IMR-90 (cell line): ENCODE measurements around the gene STOML1. TPM values are rescaled to one million over a fixed set of nuclear protein-coding genes. Genes with fewer than 3 reads are reported as not detected.

Experiments used
- ATAC-seq: fragments of 200-7000 bp; cut with Tn5 transposase; 2 replicates; pipeline ENCODE4 v1.9.1; 2020; ENCODE audit warnings: low read depth, mild to moderate bottlenecking, moderate library complexity
- BruUV-seq: library from RNA; stranded (reverse); fragments of 400-500 nt; replicated peaks from 2 replicates; lab custom pipeline; 2021; lab: Mats Ljungman, UMichigan
- CTCF ChIA-PET: fragments of 300-600 bp; formaldehyde crosslinking; extraction: SDS; loops from one replicate; lab custom pipeline; 2021; ENCODE audit warnings: antibody characterized with exemption; lab: Yijun Ruan, JAX
- POLR2A ChIA-PET: fragments of 300-600 bp; sonication (Branson Sonifier 250); formaldehyde crosslinking; loops from one replicate; lab custom pipeline; 2022; ENCODE audit warnings: antibody characterized with exemption; ENCODE audit not compliant: unreplicated experiment; lab: Charles Lee
- DNase-seq: peaks from one replicate; pipeline ENCODE4 v3.0.0; 2013
- H2AFZ ChIP-seq: replicated peaks from 2 replicates; pipeline ENCODE3; 2013; ENCODE audit warnings: low read length, mild to moderate bottlenecking; ENCODE audit not compliant: poor library complexity
- H2AK5ac ChIP-seq: 2 replicates; pipeline ENCODE4 v1.6.1; 2013; ENCODE audit warnings: low read depth, low read length, inconsistent platforms
- H2AK9ac ChIP-seq: replicated peaks from 2 replicates; pipeline ENCODE3; 2013; ENCODE audit warnings: mild to moderate bottlenecking, low read depth, low read length, moderate library complexity; ENCODE audit not compliant: poor library complexity
- H2BK120ac ChIP-seq: 2 replicates; pipeline ENCODE4 v1.6.1; 2013; ENCODE audit warnings: low read depth, low read length, inconsistent platforms
- H2BK15ac ChIP-seq: 3 replicates; pipeline ENCODE4 v1.6.1; 2013; ENCODE audit warnings: low read depth, low read length, inconsistent platforms
- H2BK20ac ChIP-seq: 2 replicates; pipeline ENCODE4 v1.6.1; 2013; ENCODE audit warnings: low read depth, mild to moderate bottlenecking, inconsistent platforms, low read length, moderate library complexity
- H2BK5ac ChIP-seq: 2 replicates; pipeline ENCODE4 v1.6.1; 2013; ENCODE audit warnings: mild to moderate bottlenecking, low read depth, low read length, inconsistent platforms; ENCODE audit not compliant: poor library complexity, severe bottlenecking
- H3K14ac ChIP-seq: replicated peaks from 2 replicates; pipeline ENCODE4 v1.6.1; 2013; ENCODE audit warnings: low read depth, low read length, inconsistent platforms
- H3K18ac ChIP-seq: 2 replicates; pipeline ENCODE4 v1.6.1; 2013; ENCODE audit warnings: low read depth, low read length, control low read depth
- H3K23ac ChIP-seq: 2 replicates; pipeline ENCODE4 v1.6.1; 2013; ENCODE audit warnings: low read depth, low read length, inconsistent platforms
- H3K27ac ChIP-seq: 2 replicates; pipeline ENCODE4 v1.5.1; 2013; ENCODE audit warnings: mild to moderate bottlenecking, control low read depth, low read length; ENCODE audit not compliant: insufficient read depth
- H3K27me3 ChIP-seq: 2 replicates; pipeline ENCODE4 v1.6.1; 2013; ENCODE audit warnings: low read length; ENCODE audit not compliant: control insufficient read depth, insufficient read depth
- H3K36me3 ChIP-seq: 2 replicates; pipeline ENCODE4 v1.6.1; 2013; ENCODE audit warnings: low read length, mixed read lengths; ENCODE audit not compliant: control insufficient read depth, insufficient read depth
- H3K4ac ChIP-seq: 2 replicates; pipeline ENCODE4 v1.6.1; 2013; ENCODE audit warnings: low read depth, low read length, inconsistent platforms
- H3K4me1 ChIP-seq: 2 replicates; pipeline ENCODE4 v1.6.1; 2013; ENCODE audit warnings: low read length, mixed read lengths; ENCODE audit not compliant: control insufficient read depth, insufficient read depth
- H3K4me2 ChIP-seq: 2 replicates; pipeline ENCODE4 v1.6.1; 2013; ENCODE audit warnings: low read depth, mild to moderate bottlenecking, control low read depth, low read length, moderate library complexity
- H3K4me3 ChIP-seq: 2 replicates; pipeline ENCODE4 v1.5.1; 2013; ENCODE audit warnings: low read depth, mild to moderate bottlenecking, control low read depth, low read length, moderate library complexity; ENCODE audit not compliant: insufficient read depth
- H3K56ac ChIP-seq: 2 replicates; pipeline ENCODE4 v1.6.1; 2013; ENCODE audit warnings: low read length, inconsistent platforms; ENCODE audit not compliant: insufficient read depth; ENCODE audit errors: extremely low read depth
- H3K79me1 ChIP-seq, 2 experiments: 2 replicates each; pipeline ENCODE4 v1.6.1; 2013; ENCODE audit warnings: low read length in 2 of 2, inconsistent platforms in 1 of 2, low read depth in 1 of 2
- H3K9ac ChIP-seq: 2 replicates; pipeline ENCODE4 v1.6.1; 2013; ENCODE audit warnings: low read depth, low read length, control low read depth
- H3K9me1 ChIP-seq: 2 replicates; pipeline ENCODE4 v1.6.1; 2013; ENCODE audit warnings: low read length, inconsistent platforms; ENCODE audit not compliant: insufficient read depth
- H3K9me3 ChIP-seq: 2 replicates; pipeline ENCODE4 v1.6.1; 2013; ENCODE audit warnings: low read length; ENCODE audit not compliant: control insufficient read depth, insufficient read depth
- H4K20me1 ChIP-seq: 2 replicates; pipeline ENCODE4 v1.6.1; 2013; ENCODE audit warnings: low read length, inconsistent platforms; ENCODE audit not compliant: insufficient read depth
- H4K5ac ChIP-seq: 2 replicates; pipeline ENCODE4 v1.6.1; 2013; ENCODE audit warnings: mild to moderate bottlenecking, low read depth, low read length, control low read depth
- H4K8ac ChIP-seq, 2 experiments: 2 replicates each; pipeline ENCODE4 v1.6.1; 2013; ENCODE audit warnings: low read depth in 2 of 2, low read length in 2 of 2, control low read depth in 1 of 2, inconsistent platforms in 1 of 2
- H4K91ac ChIP-seq: 2 replicates; pipeline ENCODE4 v1.6.1; 2013; ENCODE audit warnings: low read depth, low read length, inconsistent platforms; ENCODE audit not compliant: insufficient read depth
- BHLHE40 ChIP-seq: fragments of 150-350 bp; IDR thresholded peaks from 2 replicates; pipeline ENCODE4 v1.6.1; 2016; ENCODE audit warnings: mild to moderate bottlenecking, low read depth, low read length
- CEBPB ChIP-seq: IDR thresholded peaks from 2 replicates; pipeline ENCODE4 v1.6.1; 2012; ENCODE audit warnings: low read depth, low read length, improper control_type of control experiment
- CHD1 ChIP-seq: IDR thresholded peaks from 2 replicates; pipeline ENCODE4 v1.6.1; 2012; ENCODE audit warnings: low read depth, low read length, improper control_type of control experiment
- CTCF ChIP-seq: conservative IDR thresholded peaks from 2 replicates; pipeline ENCODE4 v1.5.1; 2012; ENCODE audit warnings: mild to moderate bottlenecking, low read depth, low read length, improper control_type of control experiment
- FOS ChIP-seq: fragments of 150-350 bp; IDR thresholded peaks from 2 replicates; pipeline ENCODE4 v1.6.1; 2016; ENCODE audit warnings: low read depth, low read length
- MAFK ChIP-seq: IDR thresholded peaks from 2 replicates; pipeline ENCODE4 v1.6.1; 2012; ENCODE audit warnings: low read depth, low read length, improper control_type of control experiment
- MAZ ChIP-seq: IDR thresholded peaks from 2 replicates; pipeline ENCODE4 v1.6.1; 2012; ENCODE audit warnings: low read depth, mild to moderate bottlenecking, low read length, improper control_type of control experiment, moderate library complexity, borderline replicate concordance
- MXI1 ChIP-seq: IDR thresholded peaks from 2 replicates; pipeline ENCODE4 v1.6.1; 2012; ENCODE audit warnings: low read depth, mild to moderate bottlenecking, low read length, moderate library complexity, borderline replicate concordance
- NFE2L2 ChIP-seq: fragments of 150-350 bp; IDR thresholded peaks from 2 replicates; pipeline ENCODE4 v1.6.1; 2016; ENCODE audit warnings: low read depth, mild to moderate bottlenecking, low read length
- POLR2A ChIP-seq: IDR thresholded peaks from 2 replicates; pipeline ENCODE4 v1.6.1; 2012; ENCODE audit warnings: mild to moderate bottlenecking, low read depth, low read length
- RAD21 ChIP-seq: IDR thresholded peaks from 2 replicates; pipeline ENCODE4 v1.6.1; 2012; ENCODE audit warnings: low read length, improper control_type of control experiment
- RCOR1 ChIP-seq: IDR thresholded peaks from 2 replicates; pipeline ENCODE4 v1.6.1; 2012; ENCODE audit warnings: mild to moderate bottlenecking, low read length, improper control_type of control experiment; ENCODE audit not compliant: insufficient replicate concordance
- RFX5 ChIP-seq: IDR thresholded peaks from 2 replicates; pipeline ENCODE4 v1.8.0; 2012; ENCODE audit warnings: low read depth, mild to moderate bottlenecking, low read length, moderate library complexity
- SMC3 ChIP-seq: fragments of 150-350 bp; IDR thresholded peaks from 2 replicates; pipeline ENCODE4 v1.6.1; 2016; ENCODE audit warnings: low read depth, mild to moderate bottlenecking, antibody characterized with exemption, low read length, moderate library complexity
- WGBS, 2 experiments: methylation state at CpG; one replicate each; pipeline versions ENCODE4 v1.1.5 to v1.1.7; 2013; ENCODE audit warnings: missing lambda C conversion rate in 2 of 2; ENCODE audit not compliant: insufficient read length in 1 of 2; ENCODE audit errors: extremely low coverage in 2 of 2; 5-methylcytosine and 5-hydroxymethylcytosine counted together
- dilution Hi-C: fragments of 300-500 bp; cut with HindIII; formaldehyde crosslinking; loops from one replicate; pipeline ENCODE4 v1.14.3; 2018; ENCODE audit warnings: low sequenced_read_pairs; ENCODE audit not compliant: unreplicated experiment
- in situ Hi-C: fragments of 300-500 bp; cut with MboI; formaldehyde crosslinking; loops from 3 replicates; pipeline ENCODE4 v1.14.3; 2019; ENCODE audit warnings: low sequenced_read_pairs, inconsistent platforms, mixed read lengths
- intact Hi-C: fragments of 100-400 bp; cut with micrococcal nuclease; formaldehyde crosslinking; loops from 2 replicates; pipeline ENCODE4 v1.10.0; 2022
- polyA plus RNA-seq, 3 experiments: library from polyadenylated mRNA; depleted of rRNA; stranded (reverse); fragments of >200 nt; gene quantifications; 2 replicates each; pipeline ENCODE4 v1.2.3, GENCODE V29; 2012; ENCODE audit warnings: low replicate concordance in 1 of 3
- total RNA-seq: library from RNA; depleted of rRNA; stranded (reverse); fragments of >200 nt; gene quantifications from 2 replicates; pipeline ENCODE4 v1.2.3, GENCODE V29; 2012
- TF ChIP-seq, protein P1 (sequence below): fragments of 150-350 bp; IDR thresholded peaks from 2 replicates; pipeline ENCODE4 v1.6.1; 2016; ENCODE audit warnings: low read depth, mild to moderate bottlenecking, low read length, moderate library complexity, borderline replicate concordance
- TF ChIP-seq, protein P2 (sequence below): fragments of 150-350 bp; IDR thresholded peaks from 2 replicates; pipeline ENCODE4 v1.6.1; 2017; ENCODE audit warnings: mild to moderate bottlenecking, antibody characterized with exemption, low read length, low read depth

Gene STOML1
- total and polyA plus RNA-seq, 2 of the 4 experiments (the other 2 are of a cell fraction), result 11.8 to 21.2 TPM

DNA sequence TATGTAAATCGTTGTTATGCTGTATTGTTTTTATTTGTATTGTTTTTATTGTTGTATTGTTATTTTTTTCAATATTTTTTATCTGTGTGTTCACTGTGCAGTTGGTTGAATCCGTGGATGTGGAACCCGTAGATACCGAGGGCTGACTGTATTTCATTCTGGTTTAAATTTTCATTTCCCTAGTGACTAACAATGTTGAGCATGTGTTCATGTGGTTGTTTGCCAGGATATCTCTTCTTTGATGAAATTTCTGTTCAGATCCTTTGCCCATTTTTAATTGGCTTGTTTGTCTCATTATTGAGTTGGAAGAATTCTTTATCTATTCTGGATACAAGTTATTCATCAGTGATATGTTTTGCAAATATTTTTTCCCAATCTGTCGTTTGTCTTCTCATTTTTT, 29.7 kb downstream of the STOML1 start:
- H2AFZ ChIP-seq, result no peak overlapping the region
- H2BK120ac ChIP-seq, result no peak overlapping the region
- H4K5ac ChIP-seq, result no peak overlapping the region
- no peaks in the 10 kb centered on the region for H3K9me3 ChIP-seq
- H4K8ac ChIP-seq, result no peak overlapping the region
- no peak overlapping the region for H3K4ac ChIP-seq
- no peak overlapping the region for H3K18ac ChIP-seq
- no peaks in the 10 kb centered on the region for H3K79me1 ChIP-seq
- peaks cover 15% of the 10 kb centered on the region for H3K9me1 ChIP-seq
- H3K9ac ChIP-seq, result no peak overlapping the region
- TF ChIP-seq RFX5, result no peak
- no peak for TF ChIP-seq MAFK
- no peak for TF ChIP-seq CTCF
- no peak for TF ChIP-seq RCOR1
- TF ChIP-seq MXI1, result no peak
- no peak for TF ChIP-seq NFE2L2
- TF ChIP-seq BHLHE40, result no peak
- no peak for TF ChIP-seq POLR2A
- TF ChIP-seq SMC3, result no peak
- no peak for TF ChIP-seq MAZ
- no peak for TF ChIP-seq FOS
- TF ChIP-seq, protein P1, sequence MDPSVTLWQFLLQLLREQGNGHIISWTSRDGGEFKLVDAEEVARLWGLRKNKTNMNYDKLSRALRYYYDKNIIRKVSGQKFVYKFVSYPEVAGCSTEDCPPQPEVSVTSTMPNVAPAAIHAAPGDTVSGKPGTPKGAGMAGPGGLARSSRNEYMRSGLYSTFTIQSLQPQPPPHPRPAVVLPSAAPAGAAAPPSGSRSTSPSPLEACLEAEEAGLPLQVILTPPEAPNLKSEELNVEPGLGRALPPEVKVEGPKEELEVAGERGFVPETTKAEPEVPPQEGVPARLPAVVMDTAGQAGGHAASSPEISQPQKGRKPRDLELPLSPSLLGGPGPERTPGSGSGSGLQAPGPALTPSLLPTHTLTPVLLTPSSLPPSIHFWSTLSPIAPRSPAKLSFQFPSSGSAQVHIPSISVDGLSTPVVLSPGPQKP, result no peak
- TF ChIP-seq CEBPB, result no peak
- TF ChIP-seq, protein P2, sequence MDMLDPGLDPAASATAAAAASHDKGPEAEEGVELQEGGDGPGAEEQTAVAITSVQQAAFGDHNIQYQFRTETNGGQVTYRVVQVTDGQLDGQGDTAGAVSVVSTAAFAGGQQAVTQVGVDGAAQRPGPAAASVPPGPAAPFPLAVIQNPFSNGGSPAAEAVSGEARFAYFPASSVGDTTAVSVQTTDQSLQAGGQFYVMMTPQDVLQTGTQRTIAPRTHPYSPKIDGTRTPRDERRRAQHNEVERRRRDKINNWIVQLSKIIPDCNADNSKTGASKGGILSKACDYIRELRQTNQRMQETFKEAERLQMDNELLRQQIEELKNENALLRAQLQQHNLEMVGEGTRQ, result no peak
- TF ChIP-seq RAD21, result no peak
- no peak for TF ChIP-seq CHD1
- dilution Hi-C loops (no loop called here), intact Hi-C loops (no loop called here), in situ Hi-C loops (no loop called here)
- no peak overlapping the region for H3K4me2 ChIP-seq
- H3K4me3 ChIP-seq, result no peak overlapping the region
- no peaks in the 10 kb centered on the region for H3K27me3 ChIP-seq
- H3K27ac ChIP-seq, result no peak overlapping the region
- H3K36me3 ChIP-seq, result no peaks in the 10 kb centered on the region
- no CpG with 5 or more reads among the region's 5 CpGs for WGBS, 2 experiments
- DNase-seq, result no peak
- H4K91ac ChIP-seq, result no peak overlapping the region
- BruUV-seq, result no TSS peak
- H4K20me1 ChIP-seq, result no peaks in the 10 kb centered on the region
- no peak overlapping the region for H2AK9ac ChIP-seq
- ChIA-PET POLR2A (no interaction called here), CTCF (no interaction called here)
- no peak overlapping the region for H2BK20ac ChIP-seq
- H3K14ac ChIP-seq, result no peak overlapping the region
- no peak overlapping the region for H3K23ac ChIP-seq
- no peak for ATAC-seq
- H2BK5ac ChIP-seq, result no peak overlapping the region
- no peak overlapping the region for H2BK15ac ChIP-seq
- H3K4me1 ChIP-seq, result peaks cover 12% of the 10 kb centered on the region
- no peak overlapping the region for H2AK5ac ChIP-seq
- H3K56ac ChIP-seq, result no peak overlapping the region
